Brain microvascular endothelial cell (primary cell): ENCODE results near the gene CDS1.

Source experiments
- DNase-seq: peaks from one replicate; pipeline ENCODE4 v3.0.0-alpha.2; 2020
- H3K27ac ChIP-seq: fragments of 250-450 bp; sonication (Bioruptor Pico); 2 replicates; pipeline ENCODE4 v1.5.1; 2020; ENCODE audit warnings: mild to moderate bottlenecking, moderate library complexity
- H3K27me3 ChIP-seq: fragments of 250-450 bp; sonication (Bioruptor Pico); replicated peaks from 2 replicates; pipeline ENCODE4 v1.5.1; 2020; ENCODE audit warnings: mild to moderate bottlenecking
- H3K36me3 ChIP-seq: fragments of 250-450 bp; sonication (Bioruptor Pico); replicated peaks from 2 replicates; pipeline ENCODE4 v1.5.1; 2020; ENCODE audit warnings: mild to moderate bottlenecking
- H3K4me3 ChIP-seq: 2 replicates; pipeline ENCODE4 v1.5.1; 2011; ENCODE audit warnings: low read depth, mild to moderate bottlenecking, control low read depth, low read length, moderate library complexity
- in situ Hi-C: cut with HindIII; loops from 2 replicates; pipeline ENCODE4 v1.10.0; 2017; ENCODE audit warnings: low sequenced_read_pairs, low pct_ligation_motif_present
- TF ChIP-seq, protein P1 (sequence below): IDR thresholded peaks from 2 replicates; pipeline ENCODE4 v1.5.1; 2011; ENCODE audit warnings: low read depth, mild to moderate bottlenecking, moderate library complexity, low read length, control low read depth, inconsistent platforms; ENCODE audit errors: missing control alignments

Gene CDS1

DNA sequence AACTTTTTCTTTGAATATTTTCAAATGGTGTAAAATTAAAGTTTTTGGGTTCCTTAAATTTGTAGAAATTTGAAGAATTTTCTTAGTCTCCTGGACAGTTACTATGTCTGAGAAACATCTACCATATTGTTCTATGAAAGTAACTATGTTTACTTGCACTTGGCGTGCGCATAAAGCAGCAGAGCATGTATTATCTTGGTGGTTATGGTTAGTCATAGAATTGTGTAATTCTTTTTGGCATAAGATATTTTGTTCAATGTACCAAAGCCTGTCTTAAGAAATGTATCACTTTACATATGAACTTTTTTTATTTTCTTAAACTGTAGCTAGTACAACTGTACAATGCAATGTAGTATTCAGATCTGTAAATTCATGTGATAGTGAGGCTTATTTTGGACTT is 49.2 kb downstream of the CDS1 start:
- H3K36me3 ChIP-seq = no peaks in the 10 kb centered on the region
- in situ Hi-C loops = no loop called here
- DNase-seq = peak; percentile 76
- H3K4me3 ChIP-seq = no peak overlapping the region
- no peaks in the 10 kb centered on the region for H3K27me3 ChIP-seq
- TF ChIP-seq, protein P1, sequence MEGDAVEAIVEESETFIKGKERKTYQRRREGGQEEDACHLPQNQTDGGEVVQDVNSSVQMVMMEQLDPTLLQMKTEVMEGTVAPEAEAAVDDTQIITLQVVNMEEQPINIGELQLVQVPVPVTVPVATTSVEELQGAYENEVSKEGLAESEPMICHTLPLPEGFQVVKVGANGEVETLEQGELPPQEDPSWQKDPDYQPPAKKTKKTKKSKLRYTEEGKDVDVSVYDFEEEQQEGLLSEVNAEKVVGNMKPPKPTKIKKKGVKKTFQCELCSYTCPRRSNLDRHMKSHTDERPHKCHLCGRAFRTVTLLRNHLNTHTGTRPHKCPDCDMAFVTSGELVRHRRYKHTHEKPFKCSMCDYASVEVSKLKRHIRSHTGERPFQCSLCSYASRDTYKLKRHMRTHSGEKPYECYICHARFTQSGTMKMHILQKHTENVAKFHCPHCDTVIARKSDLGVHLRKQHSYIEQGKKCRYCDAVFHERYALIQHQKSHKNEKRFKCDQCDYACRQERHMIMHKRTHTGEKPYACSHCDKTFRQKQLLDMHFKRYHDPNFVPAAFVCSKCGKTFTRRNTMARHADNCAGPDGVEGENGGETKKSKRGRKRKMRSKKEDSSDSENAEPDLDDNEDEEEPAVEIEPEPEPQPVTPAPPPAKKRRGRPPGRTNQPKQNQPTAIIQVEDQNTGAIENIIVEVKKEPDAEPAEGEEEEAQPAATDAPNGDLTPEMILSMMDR = no peak
- H3K27ac ChIP-seq = peak overlapping the region; percentile 12

DNA sequence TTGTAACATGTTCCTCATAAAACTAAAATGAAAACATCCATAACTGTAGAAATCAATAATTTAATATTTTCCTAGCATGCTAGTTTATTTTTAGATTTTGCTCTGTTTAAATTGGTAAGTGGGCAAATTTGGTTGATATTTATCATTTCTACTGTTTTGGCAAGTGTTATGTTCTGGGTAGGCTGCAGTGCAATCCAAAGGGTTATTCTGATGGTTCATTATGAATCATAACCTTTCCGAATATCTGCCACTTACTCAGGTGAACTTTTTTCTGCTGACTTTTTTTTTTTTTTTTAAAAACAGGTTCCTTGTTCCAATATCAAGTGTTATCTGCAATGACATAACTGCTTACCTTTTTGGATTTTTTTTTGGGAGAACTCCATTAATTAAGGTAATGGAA is 52.0 kb downstream of the CDS1 start:
- in situ Hi-C loops = no loop called here
- no peak overlapping the region for H3K4me3 ChIP-seq
- H3K27me3 ChIP-seq = no peaks in the 10 kb centered on the region
- no peak overlapping the region for H3K27ac ChIP-seq
- DNase-seq = no peak
- H3K36me3 ChIP-seq = no peaks in the 10 kb centered on the region
- TF ChIP-seq, protein P1 = no peak

DNA sequence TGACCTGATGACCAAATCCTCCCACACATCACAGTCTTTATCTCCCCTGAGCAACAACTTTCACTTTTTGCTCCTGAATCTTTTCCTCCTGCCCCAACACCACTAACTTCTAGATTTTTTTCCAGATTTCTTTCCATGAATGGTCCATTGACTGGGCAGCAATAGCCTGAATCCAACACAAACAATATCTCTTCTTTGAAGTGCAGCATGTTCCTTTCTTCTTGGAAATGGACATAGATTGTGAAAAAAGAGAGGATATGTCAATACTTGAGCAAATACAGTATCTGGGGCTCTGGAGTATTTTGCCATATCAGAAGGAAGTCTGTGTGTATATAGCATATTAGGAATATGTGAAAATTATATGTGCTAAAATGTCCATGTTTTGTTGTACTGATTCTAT is 55.2 kb downstream of the CDS1 start:
- TF ChIP-seq, protein P1 = no peak
- Histone ChIP-seq H3K27ac (no peak overlapping the region), H3K36me3 (no peaks in the 10 kb centered on the region), H3K4me3 (no peak overlapping the region), H3K27me3 (no peaks in the 10 kb centered on the region)
- in situ Hi-C loops = no loop called here
- DNase-seq = no peak

DNA sequence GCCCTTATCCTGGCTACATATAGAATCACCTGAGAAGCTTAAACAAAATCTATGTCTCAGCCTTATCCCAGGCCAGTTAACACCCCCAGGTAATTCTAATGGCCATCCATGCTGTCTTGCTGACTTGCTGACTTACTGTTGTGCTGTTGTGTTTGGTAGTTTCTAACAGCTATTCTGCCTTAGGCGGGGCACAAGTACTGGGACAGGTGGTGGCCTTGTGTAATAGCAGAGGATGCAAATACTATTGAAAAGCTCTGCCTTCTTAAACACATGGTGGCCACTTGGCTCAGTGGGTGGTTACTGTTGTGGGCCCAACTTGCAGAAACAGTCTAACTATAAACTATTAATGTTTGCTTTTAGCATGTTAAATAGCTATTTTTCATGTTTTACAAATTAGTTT is 56.2 kb downstream of the CDS1 start:
- no peak overlapping the region for H3K27ac ChIP-seq
- no peaks in the 10 kb centered on the region for H3K27me3 ChIP-seq
- in situ Hi-C loops = no loop called here
- TF ChIP-seq, protein P1 = no peak
- no peaks in the 10 kb centered on the region for H3K36me3 ChIP-seq
- DNase-seq = no peak
- no peak overlapping the region for H3K4me3 ChIP-seq

DNA sequence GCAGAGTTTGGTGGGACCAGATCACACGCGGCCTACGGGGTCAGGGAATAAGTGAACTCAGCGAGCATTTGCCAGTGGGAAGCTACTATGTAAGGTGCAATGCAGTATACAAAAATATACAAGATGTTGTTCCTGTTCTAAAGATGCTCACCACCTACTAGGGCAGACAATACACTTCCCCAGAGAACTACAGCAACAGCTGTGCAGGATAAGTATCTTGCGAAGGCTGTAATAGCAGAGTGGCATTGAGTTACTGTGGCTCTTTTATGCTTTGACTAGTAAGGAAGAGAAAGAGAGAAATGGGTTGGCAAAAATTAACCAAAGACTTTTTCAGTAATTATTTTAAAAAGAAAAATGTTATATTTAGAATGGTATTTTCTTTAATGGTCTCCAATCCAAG is 61.2 kb downstream of the CDS1 start:
- no peak overlapping the region for H3K4me3 ChIP-seq
- in situ Hi-C loops = no loop called here
- H3K27ac ChIP-seq = no peak overlapping the region
- no peaks in the 10 kb centered on the region for H3K27me3 ChIP-seq
- DNase-seq = no peak
- TF ChIP-seq, protein P1 = no peak
- no peaks in the 10 kb centered on the region for H3K36me3 ChIP-seq

DNA sequence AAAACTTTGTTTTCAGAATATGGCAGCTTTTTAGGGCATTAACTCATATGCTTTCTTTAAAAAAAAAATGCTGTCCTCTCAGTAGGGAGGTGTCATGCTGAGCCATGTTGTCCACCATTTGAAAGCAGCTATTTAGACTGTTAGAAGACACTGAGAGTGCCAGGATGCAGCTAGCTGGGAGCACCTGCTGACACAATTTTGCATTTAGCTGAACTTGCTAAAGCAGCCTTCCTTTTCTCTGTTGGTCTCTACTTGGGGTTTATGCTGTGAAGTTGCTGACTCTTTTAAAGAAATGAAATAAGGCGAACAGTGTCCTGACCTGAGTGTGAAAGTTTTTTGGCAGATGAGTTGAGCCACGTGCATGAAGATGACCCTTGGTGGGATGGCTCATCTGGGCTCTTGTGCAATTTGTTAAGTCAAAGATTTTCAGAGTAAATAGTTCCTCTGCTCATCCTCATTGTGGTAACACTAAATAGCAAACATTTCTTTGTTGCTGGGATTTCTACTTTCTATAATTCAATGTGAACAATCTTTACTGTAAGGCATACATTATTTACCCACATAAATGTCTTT is 64.5 kb downstream of the CDS1 start:
- TF ChIP-seq, protein P1 = no peak

More for the DNA sequence above, 64.5 kb downstream of the CDS1 start:
- no peaks in the 10 kb centered on the region for H3K27me3 ChIP-seq
- in situ Hi-C loops = no loop called here
- DNase-seq = no peak
- no peaks in the 10 kb centered on the region for H3K36me3 ChIP-seq
- no peak overlapping the region for H3K27ac ChIP-seq
- H3K4me3 ChIP-seq = no peak overlapping the region
